ENCODE measurements around the gene PARD3.
"Not testable (repeated sequence)": the region's sequence is repeated elsewhere in the genome, so short reads cannot be mapped to it uniquely, and the experiment has no call there.

PARD3 gene

GRCh38 chr10:34760606-34761005, 54.5 kb downstream of the PARD3 start:
- Histone ChIP-seq H3K27me3 (ENCODE audit: control insufficient read depth, insufficient read depth, low read length) (no peaks in the 10 kb centered on the region), H3K4me1 (ENCODE audit: control insufficient read depth, low read depth, low read length) (peaks cover 10% of the 10 kb centered on the region), H3K4me3 (ENCODE audit: low read length) (no peak overlapping the region), H3K9ac (ENCODE audit: low read length) (no peak overlapping the region), H3K9me3 (ENCODE audit: control insufficient read depth, low read depth, low read length) (no peaks in the 10 kb centered on the region), H3K36me3 (ENCODE audit: control insufficient read depth, low read depth, low read length) (no peaks in the 10 kb centered on the region), H3K27ac (ENCODE audit: low read length) (no peak overlapping the region)

- H3K9ac ChIP-seq (ENCODE audit: low read length), result no peak overlapping the region
- H3K9me3 ChIP-seq (ENCODE audit: control insufficient read depth, low read depth, low read length), result no peaks in the 10 kb centered on the region
- H3K27me3 ChIP-seq (ENCODE audit: control insufficient read depth, insufficient read depth, low read length), result no peaks in the 10 kb centered on the region
- H3K4me3 ChIP-seq (ENCODE audit: low read length), result no peak overlapping the region
- H3K36me3 ChIP-seq (ENCODE audit: control insufficient read depth, low read depth, low read length), result no peaks in the 10 kb centered on the region
- no peak overlapping the region for H3K27ac ChIP-seq (ENCODE audit: low read length)
- peaks cover 8% of the 10 kb centered on the region for H3K4me1 ChIP-seq (ENCODE audit: control insufficient read depth, low read depth, low read length)
Observed at GRCh38 chr10:34759837-34760215, 55.3 kb downstream of the PARD3 start.

GRCh38 chr10:34759161-34759836, 55.8 kb downstream of the PARD3 start:
- no peaks in the 10 kb centered on the region for H3K9me3 ChIP-seq (ENCODE audit: control insufficient read depth, low read depth, low read length)
- H3K4me3 ChIP-seq (ENCODE audit: low read length), result no peak overlapping the region
- H3K27me3 ChIP-seq (ENCODE audit: control insufficient read depth, insufficient read depth, low read length), result no peaks in the 10 kb centered on the region
- H3K36me3 ChIP-seq (ENCODE audit: control insufficient read depth, low read depth, low read length), result no peaks in the 10 kb centered on the region
- H3K4me1 ChIP-seq (ENCODE audit: control insufficient read depth, low read depth, low read length), result peaks cover 5% of the 10 kb centered on the region
- no peak overlapping the region for H3K27ac ChIP-seq (ENCODE audit: low read length)
- H3K9ac ChIP-seq (ENCODE audit: low read length), result no peak overlapping the region

- Histone ChIP-seq H3K27me3 (ENCODE audit: control insufficient read depth, insufficient read depth, low read length) (no peaks in the 10 kb centered on the region), H3K4me3 (ENCODE audit: low read length) (no peak overlapping the region), H3K36me3 (ENCODE audit: control insufficient read depth, low read depth, low read length) (no peaks in the 10 kb centered on the region), H3K27ac (ENCODE audit: low read length) (no peak overlapping the region), H3K9me3 (ENCODE audit: control insufficient read depth, low read depth, low read length) (no peaks in the 10 kb centered on the region), H3K4me1 (ENCODE audit: control insufficient read depth, low read depth, low read length) (peaks cover 7% of the 10 kb centered on the region), H3K9ac (ENCODE audit: low read length) (no peak overlapping the region)
Observed at GRCh38 chr10:34758447-34758996, 56.6 kb downstream of the PARD3 start.

DNA sequence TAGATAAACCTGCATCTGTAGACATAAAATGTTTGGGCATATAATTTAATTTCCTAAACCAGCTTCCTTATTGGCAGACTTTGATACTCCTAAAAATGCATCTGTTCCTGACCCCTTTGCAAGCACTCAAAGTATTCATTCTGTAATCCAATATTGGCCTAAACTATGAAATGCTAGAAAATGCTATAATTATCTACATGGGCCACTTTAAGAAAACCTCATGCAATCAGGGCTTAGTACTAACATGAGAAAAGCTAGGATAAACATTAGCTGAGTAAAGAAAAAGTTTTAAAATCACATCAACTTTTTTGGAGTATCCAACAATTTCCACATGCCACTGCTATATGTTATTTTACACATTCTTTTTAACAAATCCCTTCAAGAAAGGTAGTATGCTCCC, 57.2 kb downstream of the PARD3 start:
- no peaks in the 10 kb centered on the region for H3K27me3 ChIP-seq (ENCODE audit: control insufficient read depth, insufficient read depth, low read length)
- no peak overlapping the region for H3K27ac ChIP-seq (ENCODE audit: low read length)
- no peak overlapping the region for H3K9ac ChIP-seq (ENCODE audit: low read length)
- H3K36me3 ChIP-seq (ENCODE audit: control insufficient read depth, low read depth, low read length), result no peaks in the 10 kb centered on the region
- H3K4me3 ChIP-seq (ENCODE audit: low read length), result no peak overlapping the region
- H3K9me3 ChIP-seq (ENCODE audit: control insufficient read depth, low read depth, low read length), result no peaks in the 10 kb centered on the region
- peaks cover 13% of the 10 kb centered on the region for H3K4me1 ChIP-seq (ENCODE audit: control insufficient read depth, low read depth, low read length)

- H3K9me3 ChIP-seq (ENCODE audit: control insufficient read depth, low read depth, low read length); H3K27me3 ChIP-seq (ENCODE audit: control insufficient read depth, insufficient read depth, low read length); H3K36me3 ChIP-seq (ENCODE audit: control insufficient read depth, low read depth, low read length); H3K27ac ChIP-seq (ENCODE audit: low read length); H3K9ac ChIP-seq (ENCODE audit: low read length); H3K4me3 ChIP-seq (ENCODE audit: low read length): not testable (repeated sequence)
- H3K4me1 ChIP-seq (ENCODE audit: control insufficient read depth, low read depth, low read length), result peaks cover 13% of the 10 kb centered on the region
Observed at GRCh38 chr10:34757181-34757580, 57.9 kb downstream of the PARD3 start.

DNA sequence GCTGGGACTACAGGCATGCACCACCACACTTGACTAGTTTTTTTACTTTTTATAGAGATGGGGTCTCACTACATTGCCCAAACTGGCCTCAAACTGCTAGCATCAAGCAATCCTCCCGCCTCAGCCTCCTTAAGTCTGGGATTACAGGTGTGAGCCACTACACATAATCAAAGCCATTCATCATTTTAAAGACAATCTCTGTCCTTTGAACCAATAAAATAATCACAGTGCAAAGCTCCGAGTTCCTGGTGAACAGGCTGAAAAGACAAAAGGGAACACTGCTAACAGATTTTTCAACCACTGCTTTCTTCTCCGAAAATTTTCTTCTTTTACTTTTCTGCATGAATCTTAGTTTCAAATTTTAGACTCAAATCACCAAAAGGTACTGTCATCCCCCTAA, 58.5 kb downstream of the PARD3 start:
- no peak overlapping the region for H3K9ac ChIP-seq (ENCODE audit: low read length)
- H3K27me3 ChIP-seq (ENCODE audit: control insufficient read depth, insufficient read depth, low read length), result no peaks in the 10 kb centered on the region
- no peak overlapping the region for H3K4me3 ChIP-seq (ENCODE audit: low read length)
- no peak overlapping the region for H3K27ac ChIP-seq (ENCODE audit: low read length)
- no peaks in the 10 kb centered on the region for H3K36me3 ChIP-seq (ENCODE audit: control insufficient read depth, low read depth, low read length)
- H3K4me1 ChIP-seq (ENCODE audit: control insufficient read depth, low read depth, low read length), result peaks cover 13% of the 10 kb centered on the region
- no peaks in the 10 kb centered on the region for H3K9me3 ChIP-seq (ENCODE audit: control insufficient read depth, low read depth, low read length)

DNA sequence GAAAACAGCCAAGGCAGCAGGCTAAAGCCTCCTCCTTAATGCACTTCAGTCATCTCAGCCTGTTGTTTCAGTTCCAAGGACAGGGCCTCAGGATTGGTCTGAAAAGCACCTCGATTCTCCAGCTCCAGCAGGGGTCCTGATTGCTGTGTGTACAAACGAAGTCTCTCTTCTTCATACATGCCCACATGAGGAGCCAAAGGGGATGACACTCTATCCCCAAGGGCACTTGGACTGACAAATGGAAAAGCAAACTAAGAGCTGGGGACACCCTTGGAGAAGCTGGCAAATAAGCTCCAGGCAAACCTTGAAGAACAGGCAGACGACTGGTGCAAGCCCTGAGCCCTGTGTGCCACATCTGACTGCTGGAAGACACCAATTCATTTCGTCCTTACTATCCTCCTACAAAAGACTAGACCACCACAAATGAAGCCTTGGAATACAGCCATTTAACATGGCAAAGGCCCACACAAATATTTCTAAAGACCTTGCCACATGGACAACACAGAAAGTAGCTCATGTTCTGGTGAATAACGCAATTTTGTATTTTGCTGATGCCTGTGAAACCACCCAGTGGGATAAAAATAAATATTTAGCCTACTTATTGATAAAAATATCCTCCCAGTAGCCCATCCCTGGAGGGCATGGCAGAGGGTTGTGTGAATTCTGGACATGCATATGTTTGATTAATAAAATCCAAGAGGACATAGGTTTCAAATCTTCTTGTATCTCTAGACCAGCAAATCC, 61.9 kb downstream of the PARD3 start:
- Histone ChIP-seq H3K9ac (ENCODE audit: low read length) (no peak overlapping the region), H3K4me1 (ENCODE audit: control insufficient read depth, low read depth, low read length) (peaks cover 10% of the 10 kb centered on the region), H3K9me3 (ENCODE audit: control insufficient read depth, low read depth, low read length) (no peaks in the 10 kb centered on the region)

GRCh38 chr10:34751272-34751671, 63.8 kb downstream of the PARD3 start:
- Histone ChIP-seq H3K27ac (ENCODE audit: low read length) (no peak overlapping the region), H3K9ac (ENCODE audit: low read length) (no peak overlapping the region), H3K36me3 (ENCODE audit: control insufficient read depth, low read depth, low read length) (no peaks in the 10 kb centered on the region), H3K9me3 (ENCODE audit: control insufficient read depth, low read depth, low read length) (no peaks in the 10 kb centered on the region), H3K4me1 (ENCODE audit: control insufficient read depth, low read depth, low read length) (peaks cover 10% of the 10 kb centered on the region), H3K27me3 (ENCODE audit: control insufficient read depth, insufficient read depth, low read length) (no peaks in the 10 kb centered on the region), H3K4me3 (ENCODE audit: low read length) (no peak overlapping the region)

More for the DNA sequence above, 61.9 kb downstream of the PARD3 start:
- Histone ChIP-seq H3K36me3 (ENCODE audit: control insufficient read depth, low read depth, low read length) (no peaks in the 10 kb centered on the region), H3K27me3 (ENCODE audit: control insufficient read depth, insufficient read depth, low read length) (no peaks in the 10 kb centered on the region), H3K4me3 (ENCODE audit: low read length) (no peak overlapping the region), H3K27ac (ENCODE audit: low read length) (no peak overlapping the region)

- H3K9ac ChIP-seq (ENCODE audit: low read length); H3K4me1 ChIP-seq (ENCODE audit: control insufficient read depth, low read depth, low read length); H3K36me3 ChIP-seq (ENCODE audit: control insufficient read depth, low read depth, low read length); H3K9me3 ChIP-seq (ENCODE audit: control insufficient read depth, low read depth, low read length); H3K4me3 ChIP-seq (ENCODE audit: low read length); H3K27ac ChIP-seq (ENCODE audit: low read length); H3K27me3 ChIP-seq (ENCODE audit: control insufficient read depth, insufficient read depth, low read length): not testable (repeated sequence)
Observed at GRCh38 chr10:34750795-34751194, 64.3 kb downstream of the PARD3 start.

DNA sequence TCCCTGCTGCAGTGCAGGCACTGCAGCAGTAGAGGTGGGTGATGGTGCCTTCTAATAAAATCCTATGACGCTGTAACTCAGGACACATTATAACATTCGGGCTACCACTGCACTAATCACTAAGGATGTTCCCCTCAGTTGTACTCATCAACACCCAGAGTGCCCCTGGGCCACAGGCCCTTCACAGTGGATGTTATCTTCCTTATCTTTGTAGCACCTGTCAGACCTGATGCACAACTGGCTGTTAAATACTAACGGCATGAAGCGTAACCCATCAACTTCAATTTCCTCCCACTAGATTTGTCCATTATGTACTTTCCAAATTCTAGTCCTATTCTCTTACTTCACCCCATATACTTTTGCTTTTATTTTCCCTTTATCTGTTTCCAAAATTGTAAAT, 66.3 kb downstream of the PARD3 start:
- Histone ChIP-seq H3K4me3 (ENCODE audit: low read length) (no peak overlapping the region), H3K9ac (ENCODE audit: low read length) (no peak overlapping the region), H3K27me3 (ENCODE audit: control insufficient read depth, insufficient read depth, low read length) (no peaks in the 10 kb centered on the region), H3K36me3 (ENCODE audit: control insufficient read depth, low read depth, low read length) (no peaks in the 10 kb centered on the region), H3K27ac (ENCODE audit: low read length) (no peak overlapping the region), H3K4me1 (ENCODE audit: control insufficient read depth, low read depth, low read length) (peaks cover 9% of the 10 kb centered on the region), H3K9me3 (ENCODE audit: control insufficient read depth, low read depth, low read length) (no peaks in the 10 kb centered on the region)

DNA sequence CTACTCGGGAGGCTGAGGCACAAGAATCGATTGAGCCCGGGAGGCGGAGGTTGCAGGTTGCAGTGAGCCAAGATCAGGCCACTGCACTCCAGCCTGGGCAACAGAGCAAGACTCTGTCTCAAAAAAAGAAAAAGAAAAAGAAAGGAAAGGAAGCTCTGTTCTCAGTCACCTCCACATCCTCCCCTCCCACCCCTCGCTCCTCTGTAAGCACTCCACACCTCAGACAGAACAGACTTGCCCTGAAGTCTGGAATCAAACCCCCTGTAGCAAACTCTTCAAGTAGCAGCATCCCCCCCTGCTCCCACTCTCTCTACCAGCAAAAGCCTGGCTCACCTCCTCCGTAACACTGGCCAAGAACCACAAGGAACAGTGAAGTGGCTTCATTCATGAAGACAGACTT, 66.7 kb downstream of the PARD3 start:
- Histone ChIP-seq H3K27ac (ENCODE audit: low read length) (no peak overlapping the region), H3K4me1 (ENCODE audit: control insufficient read depth, low read depth, low read length) (peaks cover 5% of the 10 kb centered on the region), H3K9ac (ENCODE audit: low read length) (no peak overlapping the region), H3K9me3 (ENCODE audit: control insufficient read depth, low read depth, low read length) (no peaks in the 10 kb centered on the region), H3K4me3 (ENCODE audit: low read length) (no peak overlapping the region), H3K36me3 (ENCODE audit: control insufficient read depth, low read depth, low read length) (no peaks in the 10 kb centered on the region), H3K27me3 (ENCODE audit: control insufficient read depth, insufficient read depth, low read length) (no peaks in the 10 kb centered on the region)

All from iPS-18a (cell line).